ENCODE data around the gene TSTD2.

The TSTD2 gene

GRCh38 chr9:97660340-97660739 lies 27.2 kb upstream of the TSTD2 start:
- Histone ChIP-seq H3K27me3 (no peaks in the 10 kb centered on the region), H3K4me1 (no peaks in the 10 kb centered on the region), H3K27ac (no peak overlapping the region), H3K36me3 (peaks cover 66 to 90% (median 90%) of the 10 kb centered on the region in 3 donors), H3K4me3 (no peak overlapping the region), H3K9me3 (no peaks in the 10 kb centered on the region)
- no peak for TF ChIP-seq CTCF (IDR thresholded peaks at IDR 0.05)
- intact Hi-C loops (cut with DNase I; ENCODE audit: low total_unique reads), result no loop called here
- DNase-seq, result no peak

GRCh38 chr9:97659771-97660170 lies 26.6 kb upstream of the TSTD2 start:
- H3K4me3 ChIP-seq, result no peak overlapping the region
- intact Hi-C loops (cut with DNase I; ENCODE audit: low total_unique reads), result no loop called here

GRCh38 chr9:97658707-97659106 lies 25.5 kb upstream of the TSTD2 start:
- Histone ChIP-seq H3K27ac (no peak overlapping the region), H3K4me1 (no peaks in the 10 kb centered on the region), H3K4me3 (no peak overlapping the region), H3K36me3 (peaks cover 65 to 89% (median 88%) of the 10 kb centered on the region in 3 donors), H3K9me3 (no peaks in the 10 kb centered on the region), H3K27me3 (no peaks in the 10 kb centered on the region)
- intact Hi-C loops (cut with DNase I; ENCODE audit: low total_unique reads), result no loop called here
- DNase-seq, result no peak
- TF ChIP-seq CTCF (IDR thresholded peaks at IDR 0.05), result no peak

More at GRCh38 chr9:97659771-97660170, 26.6 kb upstream of the TSTD2 start:
- Histone ChIP-seq H3K4me1 (no peaks in the 10 kb centered on the region), H3K36me3 (peaks cover 65 to 90% (median 89%) of the 10 kb centered on the region in 3 donors), H3K27ac (no peak overlapping the region), H3K9me3 (no peaks in the 10 kb centered on the region), H3K27me3 (no peaks in the 10 kb centered on the region)
- DNase-seq, result no peak
- TF ChIP-seq CTCF (IDR thresholded peaks at IDR 0.05), result no peak

- no peaks in the 10 kb centered on the region for H3K9me3 ChIP-seq
- no peak overlapping the region for H3K4me3 ChIP-seq
- H3K4me1 ChIP-seq, result no peaks in the 10 kb centered on the region
- no peak overlapping the region for H3K27ac ChIP-seq
- DNase-seq, result no peak
- intact Hi-C loops (cut with DNase I; ENCODE audit: low total_unique reads), result no loop called here
- H3K27me3 ChIP-seq, result no peaks in the 10 kb centered on the region
- H3K36me3 ChIP-seq, result peaks cover 70 to 77% (median 71%) of the 10 kb centered on the region in 3 donors
- no peak for TF ChIP-seq CTCF (IDR thresholded peaks at IDR 0.05)
Observed at GRCh38 chr9:97651646-97652045, 18.5 kb upstream of the TSTD2 start.

- no peak overlapping the region for H3K27ac ChIP-seq
- no peak overlapping the region for H3K4me3 ChIP-seq
- no peak for DNase-seq
- peaks cover 46 to 64% (median 56%) of the 10 kb centered on the region in 3 donors for H3K36me3 ChIP-seq
- no peak for TF ChIP-seq CTCF (IDR thresholded peaks at IDR 0.05)
- H3K27me3 ChIP-seq, result no peaks in the 10 kb centered on the region
- H3K4me1 ChIP-seq, result no peaks in the 10 kb centered on the region
- intact Hi-C loops (cut with DNase I; ENCODE audit: low total_unique reads), result no loop called here
- no peaks in the 10 kb centered on the region for H3K9me3 ChIP-seq
Observed at GRCh38 chr9:97647996-97648395, 14.8 kb upstream of the TSTD2 start.

- intact Hi-C loops (cut with DNase I; ENCODE audit: low total_unique reads), result no loop called here
- no peaks in the 10 kb centered on the region for H3K27me3 ChIP-seq
- no peak overlapping the region for H3K4me3 ChIP-seq
- no peak for TF ChIP-seq CTCF (IDR thresholded peaks at IDR 0.05)
- no peaks in the 10 kb centered on the region for H3K4me1 ChIP-seq
- H3K9me3 ChIP-seq, result no peaks in the 10 kb centered on the region
- H3K36me3 ChIP-seq, result peaks cover 36 to 47% (median 47%) of the 10 kb centered on the region in 3 donors
- H3K27ac ChIP-seq, result no peak overlapping the region
- DNase-seq, result no peak
Observed at GRCh38 chr9:97645720-97646119, 12.6 kb upstream of the TSTD2 start.

Measured in tibial artery (tissue), 4 donors.